Measurements from ENCODE around the gene KCTD10. TPM values are rescaled to one million over a fixed set of nuclear protein-coding genes. Genes with fewer than 3 reads are reported as not detected.

The KCTD10 gene
- total and polyA plus RNA-seq, 9 of the 15 experiments (the other 6 are each of a cell fraction or from before 2014, with no cell fraction given), result 1.9 to 37.5 (median 15.7) TPM

GRCh38 chr12:109513051-109513450 lies 36.0 kb upstream of the KCTD10 start (continued):
- no peak for TF ChIP-seq ZNF140 (CRISPR knock-in tag; IDR thresholded peaks at IDR 0.05)
- TF ChIP-seq KDM5B (IDR thresholded peaks at IDR 0.05; ENCODE audit: insufficient replicate concordance, low read depth, low read length), result no peak
- TF ChIP-seq DLX4 (CRISPR knock-in tag; IDR thresholded peaks at IDR 0.05), result no peak
- TF ChIP-seq PHB (CRISPR knock-in tag; IDR thresholded peaks at IDR 0.05), result no peak
- no peak for TF ChIP-seq CHD1 (IDR thresholded peaks at IDR 0.05; ENCODE audit: low read length)
- no peak for TF ChIP-seq ARID2 (IDR thresholded peaks at IDR 0.05)
- TF ChIP-seq BRCA1 (IDR thresholded peaks at IDR 0.05), result no peak
- TF ChIP-seq BRCA1 (CRISPR knock-in tag; IDR thresholded peaks at IDR 0.05), result no peak
- no peak for TF ChIP-seq GATA2 (CRISPR knock-in tag; IDR thresholded peaks at IDR 0.05)

- no peaks in the 10 kb centered on the region for H3K9me1 ChIP-seq (ENCODE audit: control insufficient read depth, insufficient read depth, low read length)
- ChIA-PET CTCF (ENCODE audit: low intra/inter-chr PET ratio) (no interaction called here), POLR2A (interaction anchor here (0.6 kb wide), 2 partner anchors 302 to 831 kb away, joined by 3 read pairs; no protein-coding TSS in a partner anchor)
- intact Hi-C loops (cut with micrococcal nuclease), result loop anchor here (10.0 kb wide), 2 partner anchors 82 to 88 kb away; no protein-coding TSS in a partner anchor
- no peak for TF ChIP-seq KHSRP (IDR thresholded peaks at IDR 0.05)
- TF ChIP-seq CTBP1 (IDR thresholded peaks at IDR 0.05; ENCODE audit: borderline replicate concordance), result no peak
- no peak for TF ChIP-seq ZNF518B (CRISPR knock-in tag; IDR thresholded peaks at IDR 0.05)
- TF ChIP-seq ZNF408 (CRISPR knock-in tag; IDR thresholded peaks at IDR 0.05; ENCODE audit: low read depth), result no peak
- TF ChIP-seq ZZZ3 (IDR thresholded peaks at IDR 0.05), result no peak
- no peak for TF ChIP-seq NCOA1 (IDR thresholded peaks at IDR 0.05; ENCODE audit: low read depth)
- no peak for TF ChIP-seq XRCC5 (IDR thresholded peaks at IDR 0.05; ENCODE audit: low read depth, low read length)
- no peak for TF ChIP-seq ZNF280B (CRISPR knock-in tag; IDR thresholded peaks at IDR 0.05)
- no peak for TF ChIP-seq PTBP1 (IDR thresholded peaks at IDR 0.05; ENCODE audit: low read depth, low read length)
- TF ChIP-seq CAMTA2 (CRISPR knock-in tag; conservative IDR thresholded peaks at IDR 0.05), result no peak
- no peak for TF ChIP-seq STAT5A (IDR thresholded peaks at IDR 0.05; ENCODE audit: borderline replicate concordance, low read length)
- in situ Hi-C loops (cut with MboI), result no loop called here
- no peak overlapping the region for H3K9ac ChIP-seq (ENCODE audit: insufficient read depth in 1 of 2, low read depth in 2 of 2, low read length in 2 of 2)
- DNase-seq (ENCODE audit: extremely low read depth in 1 of 4, low spot score in 3 of 4) (no peak), FAIRE-seq (no peak), ATAC-seq (no peak)
- H3K79me2 ChIP-seq (ENCODE audit: control insufficient read depth, insufficient read depth, low read length), result no peaks in the 10 kb centered on the region
- peaks cover 49% of the 10 kb centered on the region; the same call in 2 of the 3 replicates for H3K36me3 ChIP-seq (ENCODE audit: control insufficient read depth, insufficient read depth, low read length)
- no peaks in the 10 kb centered on the region for H3K9me3 ChIP-seq (replicated peaks; ENCODE audit: control insufficient read depth, insufficient read depth, low read depth, low read length)
- H3K4me3 ChIP-seq, result no peak overlapping the region
- H3K4me2 ChIP-seq (ENCODE audit: insufficient read depth, low read length), result no peak overlapping the region
- H2AFZ ChIP-seq (ENCODE audit: low read depth, low read length), result no peak overlapping the region
- no peak overlapping the region for H3K27ac ChIP-seq (ENCODE audit: extremely low read depth, low read depth, low read length)
- no peaks in the 10 kb centered on the region for H4K20me1 ChIP-seq (replicated peaks; ENCODE audit: control insufficient read depth, insufficient read depth, low read length)
- no peaks in the 10 kb centered on the region for H3K4me1 ChIP-seq (replicated peaks in 1 of 2; ENCODE audit: control insufficient read depth in 2 of 2, insufficient read depth in 2 of 2, low read length in 2 of 2)
- no TSS peak for BruUV-seq (replicated peaks)
- no peaks in the 10 kb centered on the region for H3K27me3 ChIP-seq (ENCODE audit: control insufficient read depth in 2 of 2, insufficient read depth in 2 of 2, low read length in 2 of 2)
- WGBS (ENCODE audit: insufficient coverage, low coverage, missing lambda C conversion rate), result 94% methylated on average over 1 of the region's 1 CpG
Observed at GRCh38 chr12:109512608-109513007, 35.5 kb upstream of the KCTD10 start.
